Stimulated activated naive CD8-positive, alpha-beta T cell treated with anti-CD3 and anti-CD28 coated beads, Interleukin-15, amount 100 ng/mL, for 72 hours (primary cell): ENCODE data around the gene RAB8B.
A peak's percentile ranks its signal among the peaks of the same experiment; 100 is the strongest.

Experiments
- ATAC-seq: fragments of 150-1000 bp; cut with Tn5 transposase; 2 replicates; pipeline ENCODE4 v1.10.0; 2021; ENCODE audit warnings: mild to moderate bottlenecking, moderate library complexity
- DNase-seq, 2 donors: peaks; one replicate each; pipeline ENCODE4 v3.0.0; 2021 to 2022
- H3K27ac Mint-ChIP-seq, 2 donors: one replicate each; pipeline ENCODE4 v1.8.0; 2022; ENCODE audit warnings: mild to moderate bottlenecking in 2 of 2, mixed read lengths in 2 of 2, moderate library complexity in 2 of 2
- H3K27me3 Mint-ChIP-seq: one replicate; pipeline ENCODE4 v1.8.0; 2022; ENCODE audit warnings: mixed read lengths
- H3K4me1 Mint-ChIP-seq: one replicate; pipeline ENCODE4 v1.8.0; 2022; ENCODE audit warnings: mild to moderate bottlenecking, mixed read lengths
- H3K4me3 Mint-ChIP-seq, 2 donors: one replicate each; pipeline ENCODE4 v1.8.0; 2022; ENCODE audit warnings: mild to moderate bottlenecking in 2 of 2, mixed read lengths in 2 of 2, moderate library complexity in 1 of 2
- H3K9me3 Mint-ChIP-seq, 2 donors: one replicate each; pipeline ENCODE4 v1.8.0; 2022; ENCODE audit warnings: mixed read lengths in 2 of 2

The RAB8B gene

DNA sequence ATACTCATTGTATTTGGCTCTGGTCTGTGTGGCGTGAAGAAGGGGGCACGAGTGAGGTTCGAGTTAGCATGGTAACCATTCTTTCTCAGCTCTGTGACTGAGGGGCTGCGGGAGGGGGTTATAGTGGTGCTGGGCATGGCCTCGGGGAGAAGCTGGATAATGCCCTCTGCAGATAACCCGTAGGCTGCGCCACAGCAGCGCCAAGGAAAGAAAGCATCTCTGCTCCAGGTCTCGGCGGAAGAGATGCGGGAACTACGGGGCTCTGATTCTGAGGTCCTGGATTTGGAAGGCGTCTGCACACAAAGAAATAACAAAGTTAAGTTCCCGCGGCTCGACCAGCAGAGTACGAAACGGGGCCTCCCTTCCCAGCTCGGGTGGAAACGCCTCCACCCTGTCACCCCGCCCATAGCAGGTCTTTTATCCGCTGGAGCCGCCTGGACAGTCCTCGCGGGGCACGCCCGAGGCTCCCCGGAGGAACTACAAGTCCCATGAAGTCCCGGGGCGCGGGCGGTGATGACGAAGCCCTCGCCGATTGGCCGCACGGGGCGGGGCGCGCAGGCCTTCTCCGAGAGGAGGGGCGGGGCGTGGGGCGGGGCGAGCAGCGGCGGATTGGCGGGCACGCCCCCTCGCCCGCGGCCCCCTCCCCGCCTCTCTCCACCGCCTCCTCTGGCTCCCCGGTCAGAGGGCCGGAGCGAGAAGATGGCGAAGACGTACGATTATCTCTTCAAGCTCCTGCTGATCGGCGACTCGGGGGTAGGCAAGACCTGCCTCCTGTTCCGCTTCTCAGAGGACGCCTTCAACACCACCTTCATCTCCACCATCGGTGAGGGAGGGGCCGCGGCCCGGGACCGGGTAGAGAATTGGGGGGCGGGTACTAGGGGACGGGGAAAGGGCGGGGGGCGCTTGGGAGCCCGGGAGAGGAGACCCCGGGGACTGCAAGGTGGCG is at the start of gene RAB8B:
Gene RAB8B (plus strand): TSS at position 681 of the 946 bp plus-strand sequence. CDS start 19 bp downstream, at position 700.
- H3K9me3 Mint-ChIP-seq = no peaks in the 10 kb centered on the region
- H3K27me3 Mint-ChIP-seq = no peaks in the 10 kb centered on the region
- peak within 1 kb of the TSS; percentile 95 to 96 for H3K4me3 Mint-ChIP-seq
- peak; percentile 84 for ATAC-seq
- H3K27ac Mint-ChIP-seq = peak within 1 kb of the TSS; percentile 96
- DNase-seq = peak; percentile 96 to 97
- peaks cover 41% of the 10 kb centered on the region for H3K4me1 Mint-ChIP-seq

DNA sequence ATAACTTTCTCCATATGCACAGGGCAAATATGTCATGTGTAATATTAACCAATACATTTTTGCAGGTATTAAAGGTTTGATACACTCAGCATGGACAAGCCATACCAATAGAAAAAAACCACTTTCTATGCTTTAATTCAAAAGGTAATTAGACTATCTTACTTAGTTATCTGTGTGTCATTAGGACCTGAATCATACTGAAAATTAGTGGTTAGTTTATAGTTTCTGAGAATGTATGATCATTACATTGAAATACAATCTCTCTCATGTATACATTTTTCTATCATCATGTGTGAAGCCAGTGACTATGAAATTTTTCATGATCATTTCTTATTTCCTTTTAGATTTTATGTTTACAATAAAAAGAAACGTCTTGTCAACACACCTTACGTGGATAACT is 48.5 kb upstream of the RAB8B start:
- Mint-ChIP-seq H3K4me3 (no peak overlapping the region), H3K27me3 (no peaks in the 10 kb centered on the region), H3K27ac (no peak overlapping the region), H3K4me1 (peaks cover 10% of the 10 kb centered on the region), H3K9me3 (peaks cover 5 to 9% of the 10 kb centered on the region in 2 donors)
- ATAC-seq (no peak), DNase-seq (no peak)

DNA sequence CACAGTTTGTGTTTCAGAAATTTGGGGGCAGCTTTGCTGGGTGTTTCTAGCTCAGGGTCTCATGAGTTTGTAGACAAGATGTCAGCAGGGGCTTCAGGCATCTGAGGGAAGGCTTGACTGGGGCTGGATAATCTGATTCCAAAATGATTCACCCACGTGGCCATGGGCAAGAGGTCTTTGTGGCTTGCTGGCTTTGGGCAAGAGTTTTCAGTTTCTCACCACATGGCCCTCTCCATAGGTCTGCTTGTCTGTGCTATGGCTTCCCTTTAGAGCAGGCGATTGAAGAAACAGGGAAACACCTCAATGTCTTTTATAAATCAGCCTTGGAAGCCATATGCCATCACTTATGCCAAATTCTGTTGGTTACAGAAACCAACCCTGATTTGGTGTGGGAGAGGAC is 44.0 kb upstream of the RAB8B start:
- H3K27me3 Mint-ChIP-seq = no peaks in the 10 kb centered on the region

DNA sequence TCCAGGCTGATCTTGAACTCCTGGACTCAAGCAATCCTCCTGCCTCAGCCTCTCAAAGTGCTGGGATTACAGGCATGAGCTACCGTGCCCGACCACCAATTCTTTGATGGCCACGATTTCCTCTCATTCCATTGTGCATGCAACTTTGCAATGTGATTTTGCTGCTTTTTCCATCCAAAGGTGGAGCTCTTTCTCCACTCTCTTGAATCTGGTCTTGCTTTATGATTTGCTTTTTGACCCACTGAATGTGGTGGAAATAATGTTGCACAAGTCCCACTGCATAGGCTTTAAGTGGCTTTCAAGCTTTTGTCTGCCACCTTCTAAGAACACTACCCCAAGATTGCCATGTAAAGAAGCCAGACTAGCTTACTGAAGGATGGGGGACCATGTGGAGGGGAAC is 42.7 kb upstream of the RAB8B start:
- H3K4me3 Mint-ChIP-seq = no peak overlapping the region
- peaks cover 12% of the 10 kb centered on the region for H3K4me1 Mint-ChIP-seq
- no peaks in the 10 kb centered on the region for H3K27me3 Mint-ChIP-seq
- no peak for DNase-seq
- no peak for ATAC-seq
- H3K9me3 Mint-ChIP-seq = peaks cover 5 to 9% of the 10 kb centered on the region in 2 donors
- peak overlapping the region; percentile 7 to 9 for H3K27ac Mint-ChIP-seq

More for the DNA sequence above, 44.0 kb upstream of the RAB8B start:
- no peak overlapping the region for H3K4me3 Mint-ChIP-seq
- H3K4me1 Mint-ChIP-seq = peaks cover 14% of the 10 kb centered on the region
- DNase-seq (no peak), ATAC-seq (peak; percentile 39)
- peaks cover 5 to 9% of the 10 kb centered on the region in 2 donors for H3K9me3 Mint-ChIP-seq
- H3K27ac Mint-ChIP-seq = no peak overlapping the region

DNA sequence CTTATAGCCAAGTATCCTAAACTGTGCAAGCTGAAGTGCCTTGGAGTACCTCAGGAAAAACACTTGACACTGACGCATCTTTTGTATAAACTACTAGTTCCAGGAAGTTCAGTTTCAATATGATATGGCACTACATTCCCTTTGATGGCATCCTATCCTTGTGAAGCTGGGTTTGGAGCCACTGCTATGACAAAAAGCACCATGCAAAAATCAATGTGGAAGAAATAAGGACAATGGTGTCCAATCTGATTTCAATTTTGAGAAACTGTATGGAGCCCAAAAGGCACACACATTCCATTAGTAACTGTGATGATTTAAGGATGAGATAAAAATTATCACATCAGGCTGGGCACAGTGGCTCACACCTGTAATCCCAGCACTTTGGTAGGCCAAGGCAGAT is 37.7 kb upstream of the RAB8B start:
- no peak for DNase-seq
- H3K27me3 Mint-ChIP-seq = no peaks in the 10 kb centered on the region
- H3K9me3 Mint-ChIP-seq = no peaks in the 10 kb centered on the region
- ATAC-seq = no peak
- no peak overlapping the region for H3K27ac Mint-ChIP-seq
- H3K4me3 Mint-ChIP-seq = no peak overlapping the region
- H3K4me1 Mint-ChIP-seq = peaks cover 18% of the 10 kb centered on the region

DNA sequence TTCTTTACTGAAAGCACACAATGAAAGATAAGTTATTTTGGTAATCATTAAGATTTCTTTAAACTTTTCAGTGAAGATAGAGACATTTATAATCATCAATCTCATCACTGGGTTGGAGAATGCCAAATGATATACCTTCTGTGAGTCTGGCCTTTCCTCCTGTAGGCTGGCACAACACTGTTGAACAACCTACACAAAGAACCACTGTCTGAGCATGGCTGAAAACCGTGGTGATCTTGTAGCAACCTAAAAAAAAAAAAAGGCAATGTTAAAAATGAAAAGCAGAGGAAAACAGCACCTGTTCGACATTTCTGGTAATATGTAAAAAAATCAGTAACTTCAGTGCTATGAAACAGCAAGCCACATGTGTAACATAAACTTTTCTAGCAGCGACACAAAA is 33.9 kb upstream of the RAB8B start:
- peaks cover 12% of the 10 kb centered on the region for H3K4me1 Mint-ChIP-seq
- DNase-seq = no peak
- ATAC-seq = no peak
- no peaks in the 10 kb centered on the region for H3K27me3 Mint-ChIP-seq
- peak overlapping the region; percentile 64 to 99 for H3K4me3 Mint-ChIP-seq
- H3K9me3 Mint-ChIP-seq = peaks cover 0 to 7% of the 10 kb centered on the region in 2 donors
- H3K27ac Mint-ChIP-seq = no peak overlapping the region

DNA sequence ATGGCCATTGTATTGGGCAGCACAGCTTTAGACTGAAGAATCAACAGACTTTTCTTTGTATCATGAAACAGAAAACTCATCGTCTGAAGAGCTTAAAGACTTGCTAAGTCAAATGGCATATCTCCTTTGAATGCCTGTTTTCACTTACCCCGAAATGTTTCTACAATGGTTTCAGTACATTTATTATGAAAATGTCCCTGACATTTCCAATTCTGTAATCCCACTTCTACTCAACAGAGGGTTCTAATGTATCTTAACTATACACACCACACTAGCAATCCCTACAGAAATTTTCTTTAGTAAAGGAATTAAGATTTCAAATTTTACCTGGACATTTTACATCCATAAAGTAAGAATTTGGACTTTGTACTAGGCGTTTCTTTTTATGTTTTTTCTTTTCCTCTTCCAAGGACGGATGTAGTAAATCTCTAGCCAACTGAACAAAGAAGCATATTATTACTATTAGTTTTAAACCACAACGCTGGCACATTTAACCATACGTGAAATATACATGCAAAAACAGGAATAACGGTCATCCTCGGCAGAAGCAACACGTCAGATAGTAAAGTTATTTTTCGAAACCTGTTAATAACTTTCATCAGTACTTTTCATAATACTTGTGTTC is 33.2 kb upstream of the RAB8B start:
- Mint-ChIP-seq H3K4me3 (peak overlapping the region; percentile 95 to 99), H3K27me3 (no peaks in the 10 kb centered on the region), H3K27ac (peak overlapping the region; percentile 98), H3K9me3 (peaks cover 0 to 7% of the 10 kb centered on the region in 2 donors), H3K4me1 (peaks cover 12% of the 10 kb centered on the region)
- ATAC-seq (no peak), DNase-seq (no peak)

DNA sequence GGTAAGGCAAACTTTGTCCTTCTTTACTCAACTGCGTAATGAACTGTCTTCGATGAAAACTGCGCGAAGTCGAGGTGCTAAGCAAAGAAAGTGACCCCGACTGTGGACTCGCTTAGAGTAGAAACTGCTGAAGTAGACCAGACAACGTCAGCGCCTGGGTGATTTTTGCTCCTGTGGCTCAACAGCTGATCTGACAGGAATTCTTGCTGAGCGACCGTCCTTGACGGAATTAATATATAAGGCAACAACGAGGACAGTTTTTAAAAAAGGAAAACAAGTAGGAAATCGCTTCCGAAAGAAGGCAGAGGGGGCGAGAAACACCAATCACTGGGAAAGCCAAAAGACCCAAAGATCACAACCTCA is 32.7 kb upstream of the RAB8B start:
- ATAC-seq = no peak
- peaks cover 9% of the 10 kb centered on the region for H3K4me1 Mint-ChIP-seq
- peak in 1 of 2 donors; percentile 16 for DNase-seq
- H3K27me3 Mint-ChIP-seq = no peaks in the 10 kb centered on the region
- peaks cover 0 to 7% of the 10 kb centered on the region in 2 donors for H3K9me3 Mint-ChIP-seq
- peak overlapping the region; percentile 98 for H3K27ac Mint-ChIP-seq
- peak overlapping the region; percentile 95 to 99 for H3K4me3 Mint-ChIP-seq

DNA sequence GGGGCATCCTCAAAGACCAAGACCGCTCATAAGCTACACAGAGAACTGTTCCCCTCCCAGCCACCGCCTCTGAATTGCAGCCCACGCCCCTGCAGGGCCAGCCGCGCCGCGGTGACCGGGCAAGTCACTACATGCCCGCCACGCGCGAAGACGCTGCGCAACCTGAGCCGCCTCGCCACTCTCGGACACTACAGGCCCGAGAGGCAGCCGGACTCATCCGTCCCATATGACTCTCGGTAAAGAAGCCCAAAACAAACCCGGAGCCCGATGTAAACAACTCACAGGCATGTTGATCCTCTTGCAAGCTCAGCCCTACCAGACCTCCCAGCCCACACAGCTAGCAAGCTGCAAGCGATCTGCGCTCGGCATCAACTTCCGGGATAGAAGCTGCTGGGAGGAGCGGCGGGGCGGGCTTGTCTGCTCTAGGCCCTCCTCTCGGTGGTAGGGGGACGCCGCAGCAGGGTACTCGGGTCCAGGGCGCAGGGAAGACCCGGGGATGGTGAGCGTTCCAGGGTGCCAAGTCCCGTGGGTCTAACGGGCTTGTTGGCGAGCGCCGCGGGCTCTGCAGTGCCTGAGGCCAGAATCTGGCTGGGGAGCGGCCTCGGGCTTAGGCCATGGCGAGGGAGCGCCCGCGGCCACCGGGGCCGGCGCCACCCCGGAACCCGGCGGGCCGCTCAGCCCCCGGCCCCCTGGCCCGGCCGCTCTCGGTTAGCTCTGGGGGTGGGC is 32.1 kb upstream of the RAB8B start, which contains the start of gene RPS27L:
Gene RPS27L (minus strand): TSS at position 360 of the 726 bp plus-strand sequence. CDS start 72 bp downstream, at position 288.
- peak; percentile 98 for ATAC-seq
- Mint-ChIP-seq H3K9me3 (peaks cover 0 to 7% of the 10 kb centered on the region in 2 donors), H3K27ac (peak within 1 kb of the TSS; percentile 98)

DNA sequence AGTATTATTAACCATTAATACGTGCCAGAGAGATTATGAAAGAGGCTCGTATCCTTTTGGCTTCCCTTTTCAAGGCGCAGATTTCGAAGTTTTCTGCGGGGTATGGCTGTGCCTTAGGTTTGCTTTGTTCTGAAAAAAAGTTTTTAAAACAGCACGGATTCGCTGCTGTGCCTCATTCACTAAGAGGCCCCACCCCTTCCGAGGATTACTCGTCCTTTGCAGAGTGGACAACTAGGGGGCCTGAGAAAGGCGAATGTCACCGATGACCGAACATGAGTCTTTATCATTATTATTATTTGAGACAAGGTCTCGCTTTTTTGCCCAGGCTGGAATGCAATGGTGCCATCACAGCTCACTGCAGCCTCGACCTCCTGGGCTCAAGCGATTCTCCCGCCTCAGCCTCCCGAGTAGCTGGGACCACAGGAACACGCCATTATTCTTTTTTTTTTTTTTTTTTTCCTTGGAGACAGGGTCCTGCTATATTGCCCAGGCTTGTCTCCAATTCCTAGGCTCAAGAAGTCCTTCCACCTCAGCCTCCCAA is 31.4 kb upstream of the RAB8B start:
- DNase-seq = peak; percentile 23 to 33
- Mint-ChIP-seq H3K27me3 (no peaks in the 10 kb centered on the region), H3K9me3 (peaks cover 0 to 7% of the 10 kb centered on the region in 2 donors)

More for the DNA sequence above, 32.1 kb upstream of the RAB8B start, which contains the start of gene RPS27L:
- H3K4me1 Mint-ChIP-seq = peaks cover 6% of the 10 kb centered on the region
- peak; percentile 88 to 90 for DNase-seq
- no peaks in the 10 kb centered on the region for H3K27me3 Mint-ChIP-seq
- peak within 1 kb of the TSS; percentile 95 to 99 for H3K4me3 Mint-ChIP-seq

DNA sequence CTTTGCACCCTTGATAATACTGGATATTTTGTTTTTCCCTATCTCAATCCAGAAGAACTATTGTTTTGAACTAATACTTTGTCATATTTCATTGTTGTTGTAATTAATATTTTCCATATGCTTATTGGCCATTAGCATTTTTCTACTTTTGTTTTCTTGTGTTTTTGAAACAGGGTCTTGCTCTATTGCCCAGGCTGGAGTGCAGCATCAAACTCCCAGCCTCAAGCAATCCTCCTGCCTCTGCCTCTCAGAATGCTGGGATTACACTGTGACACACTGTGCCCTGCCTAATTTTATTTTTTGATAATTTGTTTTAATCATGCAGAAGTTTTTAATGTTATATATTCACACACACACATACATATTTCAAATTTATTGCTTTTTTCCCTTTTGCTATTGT is 28.8 kb upstream of the RAB8B start:
- no peak overlapping the region for H3K27ac Mint-ChIP-seq
- no peak for ATAC-seq
- DNase-seq = no peak
- no peaks in the 10 kb centered on the region for H3K27me3 Mint-ChIP-seq
- peaks cover 1% of the 10 kb centered on the region for H3K4me1 Mint-ChIP-seq
- H3K4me3 Mint-ChIP-seq = no peak overlapping the region
- peaks cover 0 to 7% of the 10 kb centered on the region in 2 donors for H3K9me3 Mint-ChIP-seq

More for the DNA sequence above, 31.4 kb upstream of the RAB8B start:
- H3K27ac Mint-ChIP-seq = peak overlapping the region; percentile 82 to 98
- H3K4me1 Mint-ChIP-seq = peaks cover 6% of the 10 kb centered on the region
- ATAC-seq = peak; percentile 49
- peak overlapping the region; percentile 84 to 99 for H3K4me3 Mint-ChIP-seq

DNA sequence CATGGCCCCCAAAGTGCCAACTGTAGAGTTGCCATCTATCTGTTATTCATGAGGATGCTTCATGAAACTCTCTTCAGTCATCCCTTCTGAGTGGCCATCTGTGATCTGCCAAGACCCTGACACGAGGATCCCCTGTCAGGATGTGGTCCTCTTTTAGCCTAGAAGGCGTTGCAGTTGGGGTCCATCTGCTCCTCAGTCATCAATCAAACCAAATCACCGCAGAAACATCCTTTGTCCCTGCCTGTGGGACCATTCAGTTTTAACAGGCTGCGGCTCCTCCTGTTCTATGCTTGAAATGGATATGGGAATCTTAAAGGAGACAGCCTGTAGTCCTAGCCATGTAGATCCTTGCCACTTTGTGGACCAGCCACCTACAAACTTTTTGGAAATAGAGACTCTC is 26.2 kb upstream of the RAB8B start:
- DNase-seq (no peak), ATAC-seq (no peak)
- no peaks in the 10 kb centered on the region for H3K27me3 Mint-ChIP-seq
- H3K4me3 Mint-ChIP-seq = no peak overlapping the region
- H3K27ac Mint-ChIP-seq = no peak overlapping the region
- H3K4me1 Mint-ChIP-seq = no peaks in the 10 kb centered on the region
- H3K9me3 Mint-ChIP-seq = peaks cover 0 to 7% of the 10 kb centered on the region in 2 donors

DNA sequence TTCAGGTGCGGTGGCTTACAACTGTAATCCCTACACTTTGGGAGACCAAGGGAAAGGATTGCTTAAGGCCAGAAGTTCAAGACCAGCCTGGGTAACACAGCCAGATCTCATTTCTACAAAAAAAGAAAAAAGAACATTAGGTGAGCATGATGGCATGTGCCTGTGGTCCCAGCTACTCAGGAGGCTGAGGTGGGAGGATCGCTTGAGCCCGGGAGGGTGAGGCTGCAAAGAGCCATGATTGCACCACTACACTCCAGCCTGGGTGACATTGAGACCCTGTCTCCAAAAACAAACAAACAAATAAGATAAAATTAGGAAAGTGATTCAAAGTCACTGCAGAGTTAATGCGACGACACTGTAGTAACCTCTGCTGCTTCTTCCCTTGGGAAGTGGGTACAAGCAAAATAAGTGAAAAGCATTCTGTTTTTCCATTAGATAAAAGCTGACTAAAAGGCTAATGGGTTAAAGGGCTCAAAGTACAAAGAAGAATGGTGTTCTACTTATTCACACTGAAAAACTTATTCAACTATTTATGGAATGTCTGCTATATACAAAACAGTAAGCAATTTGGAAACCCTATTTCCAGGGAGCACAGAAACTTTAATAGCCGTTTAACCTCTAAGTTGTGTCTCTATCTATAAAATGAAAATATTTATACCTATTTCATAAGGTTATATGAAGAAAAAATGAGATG is 24.1 kb upstream of the RAB8B start:
- no peak for ATAC-seq
- Mint-ChIP-seq H3K27ac (peak overlapping the region in 1 of 2 donors; percentile 14), H3K9me3 (no peaks in the 10 kb centered on the region), H3K27me3 (no peaks in the 10 kb centered on the region), H3K4me1 (no peaks in the 10 kb centered on the region), H3K4me3 (no peak overlapping the region)
- no peak for DNase-seq

DNA sequence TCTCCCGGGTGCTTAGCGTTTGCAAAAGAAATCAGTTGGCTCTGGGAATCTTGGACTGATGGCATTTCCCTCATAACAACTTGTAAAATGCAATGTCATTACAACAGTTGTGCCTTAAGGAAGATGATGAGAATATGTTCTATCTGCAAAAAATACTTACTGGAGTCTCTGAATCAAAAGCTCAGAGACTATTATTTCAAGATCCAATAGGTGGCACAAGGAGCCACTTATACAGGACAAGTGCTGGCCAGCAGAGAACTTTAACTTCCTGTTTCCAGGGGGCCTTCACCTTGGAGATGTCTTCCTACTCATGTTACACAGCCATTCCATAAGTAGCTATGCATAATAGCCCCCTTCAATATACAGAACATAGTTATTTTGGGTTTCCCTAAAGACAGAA is 23.2 kb upstream of the RAB8B start:
- H3K27me3 Mint-ChIP-seq = no peaks in the 10 kb centered on the region
- no peaks in the 10 kb centered on the region for H3K4me1 Mint-ChIP-seq
- no peaks in the 10 kb centered on the region for H3K9me3 Mint-ChIP-seq
- ATAC-seq = no peak
- no peak overlapping the region for H3K27ac Mint-ChIP-seq
- no peak for DNase-seq
- no peak overlapping the region for H3K4me3 Mint-ChIP-seq

DNA sequence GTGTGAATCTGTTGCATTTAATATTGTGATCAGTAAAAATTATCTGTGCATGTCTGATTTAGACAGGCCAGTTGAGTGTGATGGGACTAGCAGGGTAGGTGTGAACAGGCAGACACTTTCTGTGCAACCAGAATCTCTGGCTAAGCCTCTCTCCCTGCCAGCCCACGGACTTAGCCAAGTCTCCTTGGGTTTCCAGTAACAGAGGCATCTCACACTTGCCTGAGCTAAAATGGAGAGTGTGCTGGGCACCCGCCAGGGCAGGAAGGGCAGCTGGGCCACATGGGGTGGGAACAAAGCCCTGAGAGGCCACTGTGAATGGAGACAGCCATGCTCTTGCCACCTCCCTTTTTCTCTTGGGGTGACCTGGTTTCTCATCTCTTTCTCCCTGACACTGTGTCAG is 19.6 kb upstream of the RAB8B start:
- no peaks in the 10 kb centered on the region for H3K4me1 Mint-ChIP-seq
- H3K27ac Mint-ChIP-seq = no peak overlapping the region
- no peak for DNase-seq
- no peaks in the 10 kb centered on the region for H3K27me3 Mint-ChIP-seq
- no peak overlapping the region for H3K4me3 Mint-ChIP-seq
- H3K9me3 Mint-ChIP-seq = no peaks in the 10 kb centered on the region
- ATAC-seq = no peak
